Smooth muscle cell (in vitro differentiated cells): ENCODE data around the gene TMEM185B. TPM values are rescaled to one million over a fixed set of nuclear protein-coding genes. Genes with fewer than 3 reads are reported as not detected.

Experiments
- DNase-seq: peaks from one replicate; lab custom pipeline; 2025; ENCODE audit not compliant: unreplicated experiment; lab: John Stamatoyannopoulos, UW
- H2AFZ ChIP-seq: fragments of 200-600 bp; sonication (generic); 2 replicates; pipeline ENCODE4 v1.6.0; 2016; ENCODE audit warnings: antibody characterized with exemption, low read depth, mild to moderate bottlenecking
- H3F3A ChIP-seq: fragments of 200-600 bp; sonication (generic); 2 replicates; pipeline ENCODE4 v1.6.0; 2017; ENCODE audit warnings: antibody characterized with exemption, low read depth
- H3K27ac ChIP-seq: fragments of 200-600 bp; sonication (generic); 2 replicates; pipeline ENCODE4 v1.5.1; 2016; ENCODE audit warnings: low read depth, mild to moderate bottlenecking
- H3K27me3 ChIP-seq: fragments of 200-600 bp; sonication (generic); 2 replicates; pipeline ENCODE4 v1.6.1; 2016; ENCODE audit warnings: low read depth, mild to moderate bottlenecking
- H3K36me3 ChIP-seq: fragments of 200-600 bp; sonication (generic); 2 replicates; pipeline ENCODE4 v1.5.1; 2016; ENCODE audit warnings: low read depth
- H3K4me1 ChIP-seq: fragments of 200-600 bp; sonication (generic); 2 replicates; pipeline ENCODE4 v1.5.1; 2016; ENCODE audit warnings: low read depth
- H3K4me2 ChIP-seq: fragments of 200-600 bp; sonication (generic); 2 replicates; pipeline ENCODE4 v1.6.0; 2016; ENCODE audit warnings: mild to moderate bottlenecking
- H3K4me3 ChIP-seq: fragments of 200-600 bp; sonication (generic); 2 replicates; pipeline ENCODE4 v1.5.1; 2016; ENCODE audit warnings: mild to moderate bottlenecking
- H3K79me2 ChIP-seq: fragments of 200-600 bp; sonication (generic); 2 replicates; pipeline ENCODE4 v1.6.0; 2016; ENCODE audit warnings: low read depth, mild to moderate bottlenecking
- H3K9ac ChIP-seq: fragments of 200-600 bp; sonication (generic); 2 replicates; pipeline ENCODE4 v1.6.0; 2016; ENCODE audit warnings: low read depth
- H3K9me3 ChIP-seq: fragments of 200-600 bp; sonication (generic); replicated peaks from 2 replicates; pipeline ENCODE4 v1.5.1; 2016; ENCODE audit warnings: low read depth
- H4K20me1 ChIP-seq: fragments of 200-600 bp; sonication (generic); 2 replicates; pipeline ENCODE4 v1.6.0; 2016; ENCODE audit warnings: low read depth
- WGBS: methylation state at CpG from one replicate; pipeline ENCODE4 v1.1.7; 2016; ENCODE audit warnings: low lambda C conversion rate; 5-methylcytosine and 5-hydroxymethylcytosine counted together
- polyA plus RNA-seq: library from polyadenylated mRNA; unstranded; fragments of >200 nt; fragmentation: Nextera tagmentation; extraction: Ambion mirVana; gene quantifications from 2 replicates; pipeline ENCODE4 v1.2.1, GENCODE V29; 2016
- total RNA-seq: library from RNA; depleted of rRNA; stranded (reverse); fragments of >200 nt; gene quantifications from 2 replicates; pipeline ENCODE4 v1.2.3, GENCODE V29; 2014
- TF ChIP-seq, protein P1 (sequence below): fragments of 200-600 bp; sonication (generic); IDR thresholded peaks from 2 replicates; pipeline ENCODE4 v1.5.1; 2017; ENCODE audit warnings: borderline replicate concordance, mild to moderate bottlenecking, antibody characterized with exemption; ENCODE audit not compliant: insufficient read depth, poor library complexity, severe bottlenecking

Gene TMEM185B
- total and polyA plus RNA-seq, 2 experiments from 2014 or later = 18.2 to 27.8 TPM

DNA sequence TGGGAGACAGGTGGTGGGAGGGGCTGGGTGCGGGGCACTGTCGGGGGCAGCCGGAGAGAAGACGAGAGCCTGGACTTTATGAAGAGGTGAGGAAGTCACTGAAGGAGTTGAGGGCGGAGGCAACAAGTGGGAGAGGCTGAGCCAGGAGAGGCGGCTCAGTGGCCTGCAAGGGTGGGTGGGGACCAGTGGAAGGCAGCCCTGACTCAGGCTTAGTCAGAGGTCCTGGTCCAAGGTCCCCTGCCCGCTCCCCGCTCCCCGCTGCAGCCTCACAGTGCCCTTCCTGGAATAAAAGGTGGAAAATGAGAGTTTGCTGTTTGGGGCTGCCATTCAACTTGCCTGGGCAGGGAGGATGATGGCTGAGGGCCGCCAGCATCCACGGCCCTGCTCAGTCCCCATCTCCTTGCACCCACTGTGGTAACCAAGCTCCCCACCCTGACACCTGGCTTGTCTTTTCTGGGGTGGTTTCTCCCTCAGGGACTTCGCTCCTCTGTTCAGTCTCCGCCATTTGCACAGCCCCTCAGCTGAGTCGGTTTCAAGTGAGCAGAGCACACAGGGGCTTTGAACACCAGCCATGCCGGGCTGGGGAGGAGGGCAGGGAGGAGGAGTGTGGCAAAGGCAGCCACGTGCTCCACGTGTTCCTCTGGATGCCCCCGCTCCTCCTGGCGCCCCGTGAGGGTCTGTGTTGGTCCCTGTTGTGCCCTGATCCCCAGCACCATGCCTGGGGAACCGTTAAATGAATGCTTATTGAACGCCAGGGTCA, 15.7 kb upstream of the TMEM185B start:
- WGBS = 73% methylated on average over 17 of the region's 22 CpGs
- H3K4me3 ChIP-seq = no peak overlapping the region

DNA sequence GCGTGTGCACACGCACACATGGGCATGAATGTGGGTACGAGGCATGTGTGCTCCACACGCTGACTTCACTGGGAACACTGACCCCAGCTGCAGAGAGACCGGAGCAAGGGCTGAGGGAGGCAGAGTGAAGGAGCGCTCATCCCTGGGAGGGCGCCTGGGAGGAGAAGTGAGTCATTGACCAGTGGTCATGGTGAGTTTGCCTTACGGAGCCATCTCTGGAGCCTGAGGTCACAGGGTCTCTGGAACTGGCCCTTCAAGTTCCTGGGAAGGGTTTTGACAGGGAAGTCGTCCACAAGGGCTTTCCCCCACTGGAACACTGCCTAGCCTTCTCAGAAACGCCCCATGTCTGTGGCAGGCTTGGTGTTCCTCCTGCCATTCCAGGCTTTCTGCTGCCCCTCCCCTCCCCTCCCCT, 14.3 kb upstream of the TMEM185B start:
- Histone ChIP-seq H2AFZ (no peak overlapping the region), H3K4me3 (no peak overlapping the region), H3K9ac (no peak overlapping the region), H3K27ac (peak overlapping the region; percentile 54), H3F3A (no peaks in the 10 kb centered on the region), H3K36me3 (no peaks in the 10 kb centered on the region), H3K9me3 (no peaks in the 10 kb centered on the region), H3K79me2 (no peaks in the 10 kb centered on the region), H3K4me2 (no peak overlapping the region), H3K27me3 (no peaks in the 10 kb centered on the region), H3K4me1 (peaks cover 22% of the 10 kb centered on the region), H4K20me1 (no peaks in the 10 kb centered on the region)
- TF ChIP-seq, protein P1, sequence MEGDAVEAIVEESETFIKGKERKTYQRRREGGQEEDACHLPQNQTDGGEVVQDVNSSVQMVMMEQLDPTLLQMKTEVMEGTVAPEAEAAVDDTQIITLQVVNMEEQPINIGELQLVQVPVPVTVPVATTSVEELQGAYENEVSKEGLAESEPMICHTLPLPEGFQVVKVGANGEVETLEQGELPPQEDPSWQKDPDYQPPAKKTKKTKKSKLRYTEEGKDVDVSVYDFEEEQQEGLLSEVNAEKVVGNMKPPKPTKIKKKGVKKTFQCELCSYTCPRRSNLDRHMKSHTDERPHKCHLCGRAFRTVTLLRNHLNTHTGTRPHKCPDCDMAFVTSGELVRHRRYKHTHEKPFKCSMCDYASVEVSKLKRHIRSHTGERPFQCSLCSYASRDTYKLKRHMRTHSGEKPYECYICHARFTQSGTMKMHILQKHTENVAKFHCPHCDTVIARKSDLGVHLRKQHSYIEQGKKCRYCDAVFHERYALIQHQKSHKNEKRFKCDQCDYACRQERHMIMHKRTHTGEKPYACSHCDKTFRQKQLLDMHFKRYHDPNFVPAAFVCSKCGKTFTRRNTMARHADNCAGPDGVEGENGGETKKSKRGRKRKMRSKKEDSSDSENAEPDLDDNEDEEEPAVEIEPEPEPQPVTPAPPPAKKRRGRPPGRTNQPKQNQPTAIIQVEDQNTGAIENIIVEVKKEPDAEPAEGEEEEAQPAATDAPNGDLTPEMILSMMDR = no peak
- DNase-seq = no peak
- 51% methylated on average over 10 of the region's 10 CpGs for WGBS

More for the DNA sequence above, 15.7 kb upstream of the TMEM185B start:
- H3F3A ChIP-seq = no peaks in the 10 kb centered on the region
- H3K27me3 ChIP-seq = no peaks in the 10 kb centered on the region
- H2AFZ ChIP-seq = no peak overlapping the region
- H4K20me1 ChIP-seq = no peaks in the 10 kb centered on the region
- DNase-seq = no peak
- peaks cover 22% of the 10 kb centered on the region for H3K4me1 ChIP-seq
- peak overlapping the region; percentile 55 for H3K27ac ChIP-seq
- H3K9me3 ChIP-seq = no peaks in the 10 kb centered on the region
- peak overlapping the region; percentile 19 for H3K4me2 ChIP-seq
- no peaks in the 10 kb centered on the region for H3K36me3 ChIP-seq
- TF ChIP-seq, protein P1 = no peak
- H3K79me2 ChIP-seq = no peaks in the 10 kb centered on the region
- no peak overlapping the region for H3K9ac ChIP-seq

DNA sequence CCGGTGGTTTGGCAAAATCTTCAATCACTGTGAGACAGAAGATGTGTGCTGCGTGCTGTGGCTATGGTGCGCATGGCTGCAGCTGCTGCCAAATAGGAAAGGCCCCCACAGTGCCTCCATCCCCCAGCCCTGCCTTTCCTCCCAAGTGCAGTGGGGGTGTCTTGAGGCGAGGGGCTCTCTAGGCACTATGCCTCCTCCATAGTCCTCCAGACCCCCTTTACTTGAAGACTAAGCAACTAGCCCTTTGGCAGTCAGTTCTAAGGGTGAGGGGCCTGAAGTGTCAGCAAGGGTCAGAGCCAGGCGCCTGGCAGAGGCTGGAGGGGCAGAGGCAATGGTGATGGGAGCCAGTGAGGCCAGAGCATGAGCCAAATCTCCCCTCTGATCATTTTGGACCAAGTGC, 13.6 kb upstream of the TMEM185B start:
- Histone ChIP-seq H3K4me3 (no peak overlapping the region), H3K9me3 (no peaks in the 10 kb centered on the region), H3K4me2 (no peak overlapping the region), H3K9ac (no peak overlapping the region), H3K27ac (no peak overlapping the region), H3K36me3 (no peaks in the 10 kb centered on the region), H3F3A (no peaks in the 10 kb centered on the region), H3K27me3 (no peaks in the 10 kb centered on the region), H4K20me1 (no peaks in the 10 kb centered on the region), H3K4me1 (peaks cover 22% of the 10 kb centered on the region), H2AFZ (no peak overlapping the region), H3K79me2 (no peaks in the 10 kb centered on the region)
- TF ChIP-seq, protein P1 = no peak
- DNase-seq = no peak
- 79% methylated on average over 5 of the region's 5 CpGs for WGBS

DNA sequence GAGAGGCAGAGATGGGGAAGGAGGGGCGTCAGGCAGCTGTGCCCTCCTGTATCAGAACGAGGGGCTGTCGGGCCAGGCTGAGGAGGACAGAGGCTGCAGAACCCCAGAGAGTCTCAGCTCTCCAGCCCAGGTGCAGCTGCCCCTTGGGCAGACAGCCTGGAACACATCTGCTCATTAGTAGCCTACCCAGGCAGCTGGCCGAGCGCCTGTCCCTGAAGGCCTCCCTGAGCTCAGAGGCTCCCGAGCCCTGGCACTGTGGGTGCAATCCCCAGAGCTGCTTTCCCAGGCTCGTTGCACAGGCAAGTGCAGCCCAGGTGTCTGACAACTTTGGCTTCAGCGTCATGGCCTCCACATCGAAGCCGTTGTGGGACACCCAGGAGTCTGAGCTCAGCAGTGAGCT, 13.1 kb upstream of the TMEM185B start:
- H3K9me3 ChIP-seq = no peaks in the 10 kb centered on the region
- no peak overlapping the region for H2AFZ ChIP-seq
- H3K27ac ChIP-seq = no peak overlapping the region
- TF ChIP-seq, protein P1 = no peak
- H3K4me3 ChIP-seq = no peak overlapping the region
- H3K36me3 ChIP-seq = no peaks in the 10 kb centered on the region
- WGBS = 93% methylated on average over 10 of the region's 10 CpGs
- H3K79me2 ChIP-seq = no peaks in the 10 kb centered on the region
- H4K20me1 ChIP-seq = no peaks in the 10 kb centered on the region
- peaks cover 22% of the 10 kb centered on the region for H3K4me1 ChIP-seq
- no peak overlapping the region for H3K9ac ChIP-seq
- no peaks in the 10 kb centered on the region for H3F3A ChIP-seq
- H3K4me2 ChIP-seq = no peak overlapping the region
- DNase-seq = no peak
- H3K27me3 ChIP-seq = no peaks in the 10 kb centered on the region
